ENCODE results near the gene OR51I2. TPM values are rescaled to one million over a fixed set of nuclear protein-coding genes. Genes with fewer than 3 reads are reported as not detected.
A peak's percentile ranks its signal among the peaks of the same experiment; 100 is the strongest.

Gene OR51I2
- polyA plus RNA-seq, 1 experiment = not detected

DNA sequence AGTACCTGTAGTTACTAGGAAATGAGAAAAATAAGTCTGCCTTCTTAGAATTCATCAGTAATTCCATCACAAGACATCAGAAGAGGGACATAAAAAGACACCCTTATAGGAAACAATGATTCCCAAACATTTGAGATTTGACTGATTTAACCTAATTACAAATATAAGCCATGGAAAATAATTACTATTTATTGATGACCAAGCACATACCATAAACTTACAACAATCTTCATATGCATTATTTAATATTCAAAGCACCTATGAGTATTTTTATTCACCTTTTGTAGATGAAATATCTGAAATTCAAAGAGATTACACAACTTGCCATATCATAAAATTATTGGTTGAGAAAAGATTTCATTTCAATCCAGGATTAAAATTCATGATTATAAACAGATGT, 24.8 kb downstream of the OR51I2 start:
- no peaks in the 10 kb centered on the region for H3K9me3 ChIP-seq (ENCODE audit: control insufficient read depth, insufficient read depth, low read length)
- no peak overlapping the region for H3K4me3 ChIP-seq (ENCODE audit: low read depth, low read length)
- H3K27ac ChIP-seq (ENCODE audit: low read depth, low read length) = no peak overlapping the region
- CTCF ChIA-PET = no interaction called here
- H3K27me3 ChIP-seq (ENCODE audit: control insufficient read depth, insufficient read depth, low read length) = no peaks in the 10 kb centered on the region
- POLR2A ChIA-PET = no interaction called here
- DNase-seq (ENCODE audit: low read depth, low spot score) = no peak
- TF ChIP-seq, protein P1, sequence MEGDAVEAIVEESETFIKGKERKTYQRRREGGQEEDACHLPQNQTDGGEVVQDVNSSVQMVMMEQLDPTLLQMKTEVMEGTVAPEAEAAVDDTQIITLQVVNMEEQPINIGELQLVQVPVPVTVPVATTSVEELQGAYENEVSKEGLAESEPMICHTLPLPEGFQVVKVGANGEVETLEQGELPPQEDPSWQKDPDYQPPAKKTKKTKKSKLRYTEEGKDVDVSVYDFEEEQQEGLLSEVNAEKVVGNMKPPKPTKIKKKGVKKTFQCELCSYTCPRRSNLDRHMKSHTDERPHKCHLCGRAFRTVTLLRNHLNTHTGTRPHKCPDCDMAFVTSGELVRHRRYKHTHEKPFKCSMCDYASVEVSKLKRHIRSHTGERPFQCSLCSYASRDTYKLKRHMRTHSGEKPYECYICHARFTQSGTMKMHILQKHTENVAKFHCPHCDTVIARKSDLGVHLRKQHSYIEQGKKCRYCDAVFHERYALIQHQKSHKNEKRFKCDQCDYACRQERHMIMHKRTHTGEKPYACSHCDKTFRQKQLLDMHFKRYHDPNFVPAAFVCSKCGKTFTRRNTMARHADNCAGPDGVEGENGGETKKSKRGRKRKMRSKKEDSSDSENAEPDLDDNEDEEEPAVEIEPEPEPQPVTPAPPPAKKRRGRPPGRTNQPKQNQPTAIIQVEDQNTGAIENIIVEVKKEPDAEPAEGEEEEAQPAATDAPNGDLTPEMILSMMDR (IDR thresholded peaks at IDR 0.05; ENCODE audit: low read depth, low read length) = no peak

DNA sequence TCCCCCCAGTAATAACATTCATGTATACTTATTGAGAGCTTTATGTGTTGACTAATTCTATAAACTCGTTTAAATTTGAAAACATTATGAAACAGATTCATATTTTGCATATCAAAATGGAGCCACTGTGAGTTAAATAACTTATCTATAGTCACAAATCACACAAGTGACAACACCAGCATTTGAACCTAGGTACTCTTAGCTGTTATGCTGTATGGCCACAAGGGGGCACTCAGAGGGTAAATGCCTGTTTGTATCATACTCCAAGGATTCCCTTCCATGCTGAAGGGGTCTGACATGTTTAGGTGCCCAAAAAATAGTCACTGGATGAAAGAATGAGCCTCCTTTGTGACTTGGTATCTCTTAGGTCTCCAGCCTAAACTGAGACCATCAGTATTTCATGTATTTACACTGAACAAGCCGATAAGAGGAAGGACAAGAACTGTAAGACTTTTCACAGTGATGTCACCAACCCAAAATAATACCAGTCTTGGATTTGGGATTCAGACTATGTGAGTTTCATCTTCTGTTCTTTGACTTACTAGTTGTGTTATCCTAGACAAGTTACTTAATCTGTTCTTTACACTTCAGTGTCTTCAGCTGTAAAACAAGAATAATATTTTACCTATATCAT, 27.2 kb downstream of the OR51I2 start:
- CTCF ChIA-PET = interaction anchor here (0.6 to 2.8 kb wide), 37 partner anchors 9 to 839 kb away, joined by 3 to 35 read pairs (median 4); partner anchors contain the start of genes OR52N2 and TRIM22
- TF ChIP-seq, protein P1 (IDR thresholded peaks at IDR 0.05; ENCODE audit: low read depth, low read length) = peak; percentile 90
- peak; percentile 7 for DNase-seq (ENCODE audit: low read depth, low spot score)
- Histone ChIP-seq H3K9me3 (ENCODE audit: control insufficient read depth, insufficient read depth, low read length) (no peaks in the 10 kb centered on the region), H3K27me3 (ENCODE audit: control insufficient read depth, insufficient read depth, low read length) (no peaks in the 10 kb centered on the region), H3K4me3 (ENCODE audit: low read depth, low read length) (no peak overlapping the region), H3K27ac (ENCODE audit: low read depth, low read length) (no peak overlapping the region)
- POLR2A ChIA-PET = no interaction called here

DNA sequence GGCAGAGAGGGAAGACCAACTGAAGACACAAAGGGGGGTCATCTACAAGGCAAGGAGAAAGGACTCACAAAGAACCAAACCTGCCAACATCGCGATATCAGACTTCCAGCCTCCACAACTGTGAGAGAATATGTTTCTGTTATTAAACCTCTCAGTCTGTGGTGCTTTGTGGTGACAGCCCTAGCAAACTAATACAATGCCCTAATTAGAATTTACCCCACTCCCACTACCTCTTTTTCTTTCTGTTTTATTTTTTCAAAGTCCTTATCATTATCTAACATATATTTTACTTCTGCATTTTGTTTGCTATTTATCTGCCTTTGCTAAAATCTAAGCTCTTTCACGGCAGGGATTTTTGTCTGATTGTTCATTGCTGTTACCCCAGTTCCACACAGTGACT, 36.9 kb downstream of the OR51I2 start:
- H3K27ac ChIP-seq (ENCODE audit: low read depth, low read length) = no peak overlapping the region
- POLR2A ChIA-PET = no interaction called here
- no peaks in the 10 kb centered on the region for H3K9me3 ChIP-seq (ENCODE audit: control insufficient read depth, insufficient read depth, low read length)
- H3K4me3 ChIP-seq (ENCODE audit: low read depth, low read length) = no peak overlapping the region
- CTCF ChIA-PET = no interaction called here
- no peak for DNase-seq (ENCODE audit: low read depth, low spot score)
- H3K27me3 ChIP-seq (ENCODE audit: control insufficient read depth, insufficient read depth, low read length) = no peaks in the 10 kb centered on the region
- TF ChIP-seq, protein P1 (IDR thresholded peaks at IDR 0.05; ENCODE audit: low read depth, low read length) = no peak

DNA sequence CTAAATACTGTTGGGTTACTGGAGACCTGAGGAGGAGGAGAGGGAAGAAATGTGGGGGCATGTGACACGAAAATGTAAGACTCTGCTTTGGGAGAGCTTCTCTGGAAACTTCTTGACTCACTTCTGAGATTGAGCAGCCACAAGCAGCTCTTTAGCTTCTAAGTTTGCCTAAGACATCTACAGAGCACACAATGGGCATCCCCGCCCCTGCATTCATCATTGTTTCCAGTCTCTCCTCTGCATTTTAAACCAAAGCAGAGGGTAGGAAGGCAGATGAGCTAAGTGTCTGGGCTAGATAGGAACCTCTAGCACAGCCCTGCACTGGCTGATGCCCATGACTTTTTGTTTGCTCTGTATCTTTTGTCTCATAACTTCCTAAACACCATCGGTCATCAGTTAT, 37.3 kb downstream of the OR51I2 start:
- Histone ChIP-seq H3K4me3 (ENCODE audit: low read depth, low read length) (no peak overlapping the region), H3K9me3 (ENCODE audit: control insufficient read depth, insufficient read depth, low read length) (no peaks in the 10 kb centered on the region), H3K27me3 (ENCODE audit: control insufficient read depth, insufficient read depth, low read length) (no peaks in the 10 kb centered on the region), H3K27ac (ENCODE audit: low read depth, low read length) (no peak overlapping the region)
- CTCF ChIA-PET = no interaction called here
- POLR2A ChIA-PET = no interaction called here
- TF ChIP-seq, protein P1 (IDR thresholded peaks at IDR 0.05; ENCODE audit: low read depth, low read length) = no peak
- DNase-seq (ENCODE audit: low read depth, low spot score) = no peak

DNA sequence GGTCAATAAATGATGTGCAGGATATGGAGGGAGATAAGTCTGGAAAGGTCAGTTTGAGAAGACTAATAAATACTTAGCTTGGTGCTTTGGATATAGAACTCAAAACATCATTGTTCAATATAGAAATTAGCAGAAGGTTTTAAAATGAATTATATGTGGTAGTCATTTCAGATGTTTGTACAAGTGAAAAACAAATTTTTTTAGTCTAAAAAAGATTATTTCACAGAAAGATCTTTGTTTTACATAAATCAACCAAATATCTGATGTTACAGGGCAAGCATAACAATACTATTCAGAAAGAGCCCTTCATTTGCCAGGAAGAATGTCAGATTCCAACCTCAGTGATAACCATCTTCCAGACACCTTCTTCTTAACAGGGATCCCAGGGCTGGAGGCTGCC, 39.3 kb downstream of the OR51I2 start, which contains the start of gene OR52D1:
Gene OR52D1, plus strand, starts transcription at position 301 of the 400 bp plus-strand sequence. Its CDS starts 22 bp downstream, at position 323.
- no peak for DNase-seq (ENCODE audit: low read depth, low spot score)
- ChIA-PET POLR2A (no interaction called here), CTCF (no interaction called here)
- Histone ChIP-seq H3K27me3 (ENCODE audit: control insufficient read depth, insufficient read depth, low read length) (no peaks in the 10 kb centered on the region), H3K4me3 (ENCODE audit: low read depth, low read length) (no peak within 1 kb of the TSS), H3K27ac (ENCODE audit: low read depth, low read length) (no peak within 1 kb of the TSS), H3K9me3 (ENCODE audit: control insufficient read depth, insufficient read depth, low read length) (no peaks in the 10 kb centered on the region)
- TF ChIP-seq, protein P1 (IDR thresholded peaks at IDR 0.05; ENCODE audit: low read depth, low read length) = no peak

All from AG04450 (cell line).